HFF-Myc (cell line): ENCODE measurements around the gene ARPC5L.
A peak's percentile ranks its signal among the peaks of the same experiment; 100 is the strongest.

Source experiments
- DNase-seq: peaks from one replicate; pipeline ENCODE4 v3.0.0-alpha.2; 2011; ENCODE audit warnings: low read depth; ENCODE audit errors: extremely low read depth
- H3K4me3 ChIP-seq: replicated peaks from 2 replicates; pipeline ENCODE4 v1.5.1; 2011; ENCODE audit warnings: low read depth, mild to moderate bottlenecking, control low read depth, low read length
- CTCF ChIP-seq: IDR thresholded peaks from 2 replicates; pipeline ENCODE4 v1.5.1; 2012; ENCODE audit warnings: mild to moderate bottlenecking, low read depth, low read length, control low read depth; ENCODE audit errors: missing control alignments

ARPC5L gene

GRCh38 chr9:124861342-124862229, at the start of gene ARPC5L, which contains the start of gene RPL35:
ARPC5L (plus strand) TSS chr9:124862130; CDS start chr9:124869291, 7,161 bp downstream.
RPL35 (minus strand) TSS chr9:124861957; CDS start chr9:124861912, 45 bp downstream.
- peak; percentile 15 for TF ChIP-seq CTCF
- peak within 1 kb of the TSS; percentile 100 for H3K4me3 ChIP-seq
- peak; percentile 60 for DNase-seq

GRCh38 chr9:124812441-124812876, 49.5 kb upstream of the ARPC5L start:
- TF ChIP-seq CTCF: no peak
- peak; percentile 82 for DNase-seq
- no peak overlapping the region for H3K4me3 ChIP-seq

- H3K4me3 ChIP-seq: no peak overlapping the region
- no peak for DNase-seq
- no peak for TF ChIP-seq CTCF
Measured at GRCh38 chr9:124813041-124813440, 48.9 kb upstream of the ARPC5L start.

GRCh38 chr9:124813501-124814163, 48.3 kb upstream of the ARPC5L start:
- DNase-seq: no peak
- no peak overlapping the region for H3K4me3 ChIP-seq
- no peak for TF ChIP-seq CTCF

- TF ChIP-seq CTCF: no peak
- no peak for DNase-seq
- H3K4me3 ChIP-seq: no peak overlapping the region
Measured at GRCh38 chr9:124814164-124814535, 47.8 kb upstream of the ARPC5L start.

- H3K4me3 ChIP-seq: no peak overlapping the region
- no peak for TF ChIP-seq CTCF
- no peak for DNase-seq
Measured at GRCh38 chr9:124815601-124816000, 46.3 kb upstream of the ARPC5L start.
